Measurements from ENCODE around the gene PLEKHA6. TPM values are rescaled to one million over a fixed set of nuclear protein-coding genes. Genes with fewer than 3 reads are reported as not detected.

Gene PLEKHA6
- total and polyA plus RNA-seq, 2 experiments from 2014 or later, result 2.8 to 6.2 TPM

GRCh38 chr1:204180133-204180532 is 179.6 kb downstream of the PLEKHA6 start:
- no peaks in the 10 kb centered on the region for H3K4me1 Mint-ChIP-seq
- no peak overlapping the region for H3K4me2 ChIP-seq
- no peak overlapping the region for H2AFZ ChIP-seq
- ATAC-seq (no peak), DNase-seq (ENCODE audit: low spot score) (no peak)
- H3K4me1 ChIP-seq (ENCODE audit: insufficient read depth), result no peaks in the 10 kb centered on the region
- H3K27me3 ChIP-seq (ENCODE audit: insufficient read depth), result no peaks in the 10 kb centered on the region
- H3K79me2 ChIP-seq (replicated peaks; ENCODE audit: insufficient read depth), result no peaks in the 10 kb centered on the region
- no peak overlapping the region for H3K27ac Mint-ChIP-seq
- H3K9me3 Mint-ChIP-seq, result peaks cover 15% of the 10 kb centered on the region
- H3K36me3 ChIP-seq (ENCODE audit: insufficient read depth), result no peaks in the 10 kb centered on the region
- H3F3A ChIP-seq (replicated peaks; ENCODE audit: low read depth), result no peaks in the 10 kb centered on the region
- peaks cover 11% of the 10 kb centered on the region for H3K27me3 Mint-ChIP-seq (ENCODE audit: insufficient read depth, low read depth, poor library complexity)
- no peak overlapping the region for H3K4me3 ChIP-seq
- H3K27ac ChIP-seq (ENCODE audit: low read depth), result no peak overlapping the region
- no peak overlapping the region for H3K4me3 Mint-ChIP-seq
- H3K36me3 Mint-ChIP-seq (ENCODE audit: low read depth), result no peaks in the 10 kb centered on the region
- H3K9me2 ChIP-seq (ENCODE audit: insufficient read depth), result no peaks in the 10 kb centered on the region
- H4K20me1 ChIP-seq (replicated peaks; ENCODE audit: insufficient read depth), result no peaks in the 10 kb centered on the region
- TF ChIP-seq CREB1 (CRISPR knock-in tag; IDR thresholded peaks at IDR 0.05; ENCODE audit: low read depth) (no peak), ZNF114 (CRISPR knock-in tag; IDR thresholded peaks at IDR 0.05) (no peak), EZH2 (IDR thresholded peaks at IDR 0.05; ENCODE audit: low read depth, unreplicated experiment) (no peak), JUNB (IDR thresholded peaks at IDR 0.05; ENCODE audit: unreplicated experiment) (no peak), ETS1 (IDR thresholded peaks at IDR 0.05) (no peak), CTCF (conservative IDR thresholded peaks at IDR 0.05; ENCODE audit: low read depth in 2 of 2) (no peak), ZNF331 (CRISPR knock-in tag; IDR thresholded peaks at IDR 0.05; ENCODE audit: low read depth) (no peak), ZNF462 (CRISPR knock-in tag; IDR thresholded peaks at IDR 0.05) (no peak), EZH2phosphoT487 (IDR thresholded peaks at IDR 0.05; ENCODE audit: unreplicated experiment) (no peak), POLR2AphosphoS5 (IDR thresholded peaks at IDR 0.05; ENCODE audit: low read depth) (no peak), NANOG (IDR thresholded peaks at IDR 0.05; ENCODE audit: borderline replicate concordance) (no peak), STAT1 (IDR thresholded peaks at IDR 0.05; ENCODE audit: unreplicated experiment) (no peak), REST (IDR thresholded peaks at IDR 0.05; ENCODE audit: unreplicated experiment) (no peak)

Data from GM23338 (cell line).